Fibroblast of lung (primary cell): ENCODE data around the gene PRR23E. TPM values are rescaled to one million over a fixed set of nuclear protein-coding genes. Genes with fewer than 3 reads are reported as not detected.

Experiments
- DNase-seq, 2 donors: peaks; one replicate each; pipeline versions ENCODE4 v3.0.0 to v3.0.0-alpha.2; 2010; ENCODE audit warnings: low read depth in 2 of 2
- H2AFZ ChIP-seq: 2 replicates; pipeline ENCODE4 v1.5.1; 2012; ENCODE audit warnings: low read length, control low read depth, inconsistent platforms
- H3K27ac ChIP-seq: 2 replicates; pipeline ENCODE4 v1.5.1; 2011; ENCODE audit warnings: low read length, control low read depth; ENCODE audit not compliant: insufficient read depth
- H3K27me3 ChIP-seq: 2 replicates; pipeline ENCODE4 v1.5.1; 2011; ENCODE audit warnings: mild to moderate bottlenecking, low read length; ENCODE audit not compliant: control insufficient read depth, insufficient read depth
- H3K36me3 ChIP-seq: 2 replicates; pipeline ENCODE4 v1.5.1; 2011; ENCODE audit warnings: low read length; ENCODE audit not compliant: control insufficient read depth, insufficient read depth
- H3K4me1 ChIP-seq: 2 replicates; pipeline ENCODE4 v1.5.1; 2011; ENCODE audit warnings: low read length; ENCODE audit not compliant: control insufficient read depth, insufficient read depth; ENCODE audit errors: extremely low read depth
- H3K4me2 ChIP-seq: 2 replicates; pipeline ENCODE4 v1.5.1; 2011; ENCODE audit warnings: low read length, control low read depth; ENCODE audit not compliant: insufficient read depth; ENCODE audit errors: extremely low read depth
- H3K4me3 ChIP-seq, 4 experiments: fragments of 200-600 bp in 1 of 4; sonication (generic) in 1 of 4; replicated peaks in 1 of 4; 2 replicates each; pipeline ENCODE4 v1.5.1; 2011 to 2016; ENCODE audit warnings: low read length in 4 of 4, low read depth in 3 of 4, mild to moderate bottlenecking in 3 of 4, control low read depth in 2 of 4, inconsistent platforms in 1 of 4, mixed read lengths in 1 of 4; ENCODE audit not compliant: insufficient read depth in 1 of 4; ENCODE audit errors: control extremely low read depth in 1 of 4
- H3K79me2 ChIP-seq: 2 replicates; pipeline ENCODE4 v1.5.1; 2012; ENCODE audit warnings: mild to moderate bottlenecking, low read length, inconsistent platforms; ENCODE audit not compliant: control insufficient read depth, insufficient read depth
- H3K9ac ChIP-seq: 2 replicates; pipeline ENCODE4 v1.5.1; 2011; ENCODE audit warnings: mild to moderate bottlenecking, low read length, control low read depth; ENCODE audit not compliant: insufficient read depth
- H3K9me3 ChIP-seq: 2 replicates; pipeline ENCODE4 v1.5.1; 2012; ENCODE audit warnings: low read depth, low read length; ENCODE audit not compliant: control insufficient read depth, insufficient read depth
- H4K20me1 ChIP-seq: 2 replicates; pipeline ENCODE4 v1.5.1; 2011; ENCODE audit warnings: low read length; ENCODE audit not compliant: control insufficient read depth, insufficient read depth; ENCODE audit errors: extremely low read depth
- EZH2 ChIP-seq: IDR thresholded peaks from 2 replicates; pipeline ENCODE4 v1.5.1; 2012; ENCODE audit warnings: low read length, control low read depth, mild to moderate bottlenecking; ENCODE audit errors: missing control alignments
- polyA plus RNA-seq, 2 donors: library from polyadenylated mRNA; depleted of rRNA in 1 of 2; stranded (reverse) in 1 of 2; unstranded in 1 of 2; fragments of >200 nt; gene quantifications; 2 replicates each; pipeline ENCODE4 v1.2.1, GENCODE V29; 2011 to 2012; ENCODE audit warnings: missing spikeins in 1 of 2
- total RNA-seq: library from RNA; depleted of rRNA; stranded (reverse); fragments of >200 nt; gene quantifications from 2 replicates; pipeline ENCODE4 v1.2.1, GENCODE V29; 2014
- TF ChIP-seq, protein P1 (sequence below), 2 donors: IDR thresholded peaks in 1 of 2; conservative IDR thresholded peaks in 1 of 2; 1 replicate in 1 of 2; 2 replicates in 1 of 2; pipeline ENCODE4 v1.5.1; 2011 to 2012; ENCODE audit warnings: low read length in 2 of 2, control low read depth in 1 of 2, inconsistent platforms in 1 of 2, low read depth in 1 of 2, mild to moderate bottlenecking in 1 of 2

Gene PRR23E
- total and polyA plus RNA-seq, 2 donors (not counting 1 experiment from before 2014, with no cell fraction given), result not detected

DNA sequence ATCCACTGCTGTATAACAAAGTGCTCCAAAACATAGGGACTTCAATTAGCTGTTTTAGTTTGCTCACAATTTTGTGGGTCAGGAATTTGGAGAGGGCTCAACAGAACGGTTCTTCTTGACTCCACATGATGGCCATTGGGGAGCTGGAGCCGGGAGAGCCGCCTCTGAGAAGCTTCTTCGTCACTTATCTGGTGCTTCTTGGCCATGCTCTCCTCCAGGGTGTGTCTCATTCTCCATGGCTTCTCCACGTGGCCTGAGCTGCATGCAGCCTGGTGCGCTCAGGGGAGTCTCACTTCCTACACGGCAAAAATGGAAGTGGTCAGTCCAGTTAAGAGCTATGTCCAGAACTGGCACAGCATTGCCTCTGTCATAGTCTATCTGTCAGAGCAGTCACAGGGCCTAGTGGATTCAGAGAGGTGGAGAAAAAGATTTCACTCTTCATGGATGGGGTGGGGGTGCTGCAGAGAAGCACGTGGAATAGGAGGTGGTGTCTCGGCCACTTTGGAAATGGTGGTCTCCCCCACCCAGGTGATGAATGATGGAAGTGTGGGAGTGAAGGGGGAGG is 26.3 kb upstream of the PRR23E start:
- TF ChIP-seq, protein P1, sequence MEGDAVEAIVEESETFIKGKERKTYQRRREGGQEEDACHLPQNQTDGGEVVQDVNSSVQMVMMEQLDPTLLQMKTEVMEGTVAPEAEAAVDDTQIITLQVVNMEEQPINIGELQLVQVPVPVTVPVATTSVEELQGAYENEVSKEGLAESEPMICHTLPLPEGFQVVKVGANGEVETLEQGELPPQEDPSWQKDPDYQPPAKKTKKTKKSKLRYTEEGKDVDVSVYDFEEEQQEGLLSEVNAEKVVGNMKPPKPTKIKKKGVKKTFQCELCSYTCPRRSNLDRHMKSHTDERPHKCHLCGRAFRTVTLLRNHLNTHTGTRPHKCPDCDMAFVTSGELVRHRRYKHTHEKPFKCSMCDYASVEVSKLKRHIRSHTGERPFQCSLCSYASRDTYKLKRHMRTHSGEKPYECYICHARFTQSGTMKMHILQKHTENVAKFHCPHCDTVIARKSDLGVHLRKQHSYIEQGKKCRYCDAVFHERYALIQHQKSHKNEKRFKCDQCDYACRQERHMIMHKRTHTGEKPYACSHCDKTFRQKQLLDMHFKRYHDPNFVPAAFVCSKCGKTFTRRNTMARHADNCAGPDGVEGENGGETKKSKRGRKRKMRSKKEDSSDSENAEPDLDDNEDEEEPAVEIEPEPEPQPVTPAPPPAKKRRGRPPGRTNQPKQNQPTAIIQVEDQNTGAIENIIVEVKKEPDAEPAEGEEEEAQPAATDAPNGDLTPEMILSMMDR (conservative IDR thresholded peaks at IDR 0.05 in 1 of 2, IDR thresholded peaks at IDR 0.05 in 1 of 2; ENCODE audit: low read depth in 1 of 2, low read length in 2 of 2), result no peak
- TF ChIP-seq EZH2, result no peak
- no peaks in the 10 kb centered on the region for H3K4me1 ChIP-seq
- H3K9me3 ChIP-seq, result no peaks in the 10 kb centered on the region
- DNase-seq, result no peak
- no peak overlapping the region for H3K9ac ChIP-seq
- H3K27ac ChIP-seq, result no peak overlapping the region
- H3K36me3 ChIP-seq, result no peaks in the 10 kb centered on the region
- H3K79me2 ChIP-seq, result no peaks in the 10 kb centered on the region
- no peak overlapping the region for H2AFZ ChIP-seq
- no peak overlapping the region for H3K4me3 ChIP-seq
- no peaks in the 10 kb centered on the region for H4K20me1 ChIP-seq
- no peaks in the 10 kb centered on the region for H3K27me3 ChIP-seq
- no peak overlapping the region for H3K4me2 ChIP-seq

- H3K4me3 ChIP-seq, result no peak overlapping the region
- H3K79me2 ChIP-seq, result no peaks in the 10 kb centered on the region
- no peak overlapping the region for H2AFZ ChIP-seq
- no peak overlapping the region for H3K9ac ChIP-seq
- no peaks in the 10 kb centered on the region for H4K20me1 ChIP-seq
- no peak for DNase-seq
- TF ChIP-seq, protein P1 (conservative IDR thresholded peaks at IDR 0.05 in 1 of 2, IDR thresholded peaks at IDR 0.05 in 1 of 2; ENCODE audit: low read depth in 1 of 2, low read length in 2 of 2), result no peak
- no peak for TF ChIP-seq EZH2
- no peak overlapping the region for H3K4me2 ChIP-seq
- no peaks in the 10 kb centered on the region for H3K36me3 ChIP-seq
- no peaks in the 10 kb centered on the region for H3K9me3 ChIP-seq
- no peak overlapping the region for H3K27ac ChIP-seq
- H3K4me1 ChIP-seq, result no peaks in the 10 kb centered on the region
- no peaks in the 10 kb centered on the region for H3K27me3 ChIP-seq
These were observed 25.5 kb upstream of the PRR23E start for GRCh38 chr3:127167315-127168043.

DNA sequence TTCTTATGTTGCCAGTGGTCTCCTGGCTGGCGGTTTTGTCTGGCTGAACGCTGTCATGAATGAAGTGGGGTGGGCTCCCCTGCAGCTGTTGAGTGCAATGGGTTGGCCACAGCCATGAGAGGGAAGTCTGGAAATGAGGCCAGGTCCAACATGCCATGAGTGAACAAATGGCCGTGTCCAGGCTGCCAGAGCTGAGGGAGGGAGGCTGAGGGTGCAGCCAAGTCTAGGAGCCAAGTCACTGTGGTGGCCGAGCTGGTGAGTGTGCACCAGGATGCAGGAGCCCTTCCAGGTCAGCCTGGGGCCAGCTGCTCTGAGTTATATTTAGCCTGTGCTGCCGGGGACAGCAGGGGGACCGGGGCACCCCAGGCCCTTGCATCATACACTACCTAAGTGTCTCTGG is 24.7 kb upstream of the PRR23E start:
- Histone ChIP-seq H2AFZ (no peak overlapping the region), H3K4me2 (no peak overlapping the region), H3K79me2 (no peaks in the 10 kb centered on the region), H3K4me1 (peaks cover 7% of the 10 kb centered on the region), H3K27me3 (no peaks in the 10 kb centered on the region), H4K20me1 (no peaks in the 10 kb centered on the region), H3K4me3 (no peak overlapping the region), H3K36me3 (no peaks in the 10 kb centered on the region), H3K27ac (no peak overlapping the region), H3K9ac (no peak overlapping the region), H3K9me3 (no peaks in the 10 kb centered on the region)
- TF ChIP-seq, protein P1 (conservative IDR thresholded peaks at IDR 0.05 in 1 of 2, IDR thresholded peaks at IDR 0.05 in 1 of 2; ENCODE audit: low read depth in 1 of 2, low read length in 2 of 2), result no peak
- no peak for TF ChIP-seq EZH2
- DNase-seq, result no peak
